Neural cell (in vitro differentiated cells): ENCODE results near the gene HEXIM2. TPM values are rescaled to one million over a fixed set of nuclear protein-coding genes. Genes with fewer than 3 reads are reported as not detected.

Source experiments
- H2AFZ ChIP-seq: fragments of 200-600, 300-800 bp; sonication (generic), shearing (Covaris generic); 2 replicates; pipeline ENCODE4 v1.6.0; 2014; ENCODE audit warnings: low read depth, mild to moderate bottlenecking, antibody characterized with exemption, low read length, moderate library complexity
- H3F3A ChIP-seq: fragments of 200-600 bp; shearing (Covaris generic); 2 replicates; pipeline ENCODE4 v1.6.1; 2016; ENCODE audit warnings: mild to moderate bottlenecking, moderate library complexity, mixed read lengths, antibody characterized with exemption, low read length; ENCODE audit not compliant: insufficient read depth, poor library complexity, severe bottlenecking
- H3K27ac ChIP-seq: fragments of 200-600, 300-800 bp; sonication (generic), shearing (Covaris generic); 2 replicates; pipeline ENCODE4 v1.5.1; 2014; ENCODE audit warnings: mild to moderate bottlenecking, low read length, moderate library complexity
- H3K27me3 ChIP-seq: fragments of 300-800, 200-600 bp; sonication (generic), shearing (Covaris generic); 2 replicates; pipeline ENCODE4 v1.6.0; 2014; ENCODE audit warnings: mild to moderate bottlenecking, low read depth, low read length, moderate library complexity; ENCODE audit not compliant: insufficient read depth
- H3K36me3 ChIP-seq: fragments of 300-800, 200-600 bp; sonication (generic), shearing (Covaris generic); 2 replicates; pipeline ENCODE4 v1.5.1; 2014; ENCODE audit warnings: mild to moderate bottlenecking, antibody characterized with exemption, low read length, moderate library complexity; ENCODE audit not compliant: insufficient read depth
- H3K4me2 ChIP-seq: fragments of 300-800, 200-600 bp; sonication (generic), shearing (Covaris generic); 2 replicates; pipeline ENCODE4 v1.6.0; 2014; ENCODE audit warnings: mild to moderate bottlenecking, low read length
- H3K4me3 ChIP-seq: fragments of 300-800, 200-600 bp; sonication (generic), shearing (Covaris generic); 2 replicates; pipeline ENCODE4 v1.5.1; 2014; ENCODE audit warnings: mild to moderate bottlenecking, low read length, moderate library complexity
- H3K79me2 ChIP-seq: fragments of 200-600 bp; shearing (Covaris generic); replicated peaks from 2 replicates; pipeline ENCODE4 v1.6.0; 2014; ENCODE audit warnings: mild to moderate bottlenecking, low read length, moderate library complexity; ENCODE audit not compliant: insufficient read depth
- H3K9ac ChIP-seq: fragments of 300-800, 200-600 bp; sonication (generic), shearing (Covaris generic); 2 replicates; pipeline ENCODE4 v1.6.1; 2016; ENCODE audit warnings: mild to moderate bottlenecking, low read length, mixed read lengths
- H3K9me2 ChIP-seq: fragments of 200-600 bp; shearing (Covaris generic); 2 replicates; pipeline ENCODE4 v1.6.1; 2016; ENCODE audit warnings: mild to moderate bottlenecking, low read length, mixed read lengths; ENCODE audit not compliant: insufficient read depth
- H3K9me3 ChIP-seq: fragments of 200-600, 300-800 bp; sonication (generic), shearing (Covaris generic); 2 replicates; pipeline ENCODE4 v1.6.1; 2016; ENCODE audit warnings: mild to moderate bottlenecking, mixed run types, low read length, moderate library complexity, mixed read lengths
- H4K20me1 ChIP-seq: fragments of 200-600 bp; shearing (Covaris generic); 2 replicates; pipeline ENCODE4 v1.6.1; 2016; ENCODE audit warnings: mild to moderate bottlenecking, mixed run types; ENCODE audit not compliant: insufficient read depth
- EP300 ChIP-seq: fragments of 450-650 bp; conservative IDR thresholded peaks from 2 replicates; pipeline ENCODE4 v1.6.1; 2014; ENCODE audit warnings: antibody characterized with exemption, mild to moderate bottlenecking, moderate library complexity; ENCODE audit not compliant: poor library complexity, severe bottlenecking
- EZH2 ChIP-seq: fragments of 200-600, 300-800 bp; shearing (Covaris generic), sonication (generic); IDR thresholded peaks from 2 replicates; pipeline ENCODE4 v1.6.1; 2014; ENCODE audit warnings: antibody characterized with exemption, low read length, borderline replicate concordance, mild to moderate bottlenecking; ENCODE audit not compliant: insufficient read depth, poor library complexity, severe bottlenecking
- MXI1 ChIP-seq: fragments of 450-650 bp; conservative IDR thresholded peaks from 2 replicates; pipeline ENCODE4 v1.6.1; 2014; ENCODE audit warnings: antibody characterized with exemption, mild to moderate bottlenecking; ENCODE audit not compliant: poor library complexity, severe bottlenecking
- POLR2AphosphoS5 ChIP-seq: IDR thresholded peaks from 2 replicates; pipeline ENCODE4 v1.6.1; 2012
- RAD21 ChIP-seq: fragments of 450-650 bp; conservative IDR thresholded peaks from 2 replicates; pipeline ENCODE4 v1.6.1; 2014; ENCODE audit warnings: antibody characterized with exemption, mild to moderate bottlenecking, moderate library complexity
- REST ChIP-seq: IDR thresholded peaks from 2 replicates; pipeline ENCODE4 v1.6.1; 2012; ENCODE audit warnings: borderline replicate concordance
- SMC3 ChIP-seq: fragments of 450-650 bp; conservative IDR thresholded peaks from 2 replicates; pipeline ENCODE4 v1.6.1; 2014; ENCODE audit warnings: antibody characterized with exemption, mild to moderate bottlenecking, moderate library complexity; ENCODE audit not compliant: poor library complexity
- TAF1 ChIP-seq: IDR thresholded peaks from 2 replicates; pipeline ENCODE4 v1.6.1; 2012; ENCODE audit warnings: low read depth
- polyA plus RNA-seq: library from polyadenylated mRNA; depleted of rRNA; stranded (reverse); fragments of >200 nt; gene quantifications from 2 replicates; pipeline ENCODE4 v1.2.3, GENCODE V29; 2014
- TF ChIP-seq, protein P1 (sequence below): fragments of 450-650 bp; IDR thresholded peaks from 2 replicates; pipeline ENCODE4 v1.5.1; 2014; ENCODE audit warnings: antibody characterized with exemption, mild to moderate bottlenecking, moderate library complexity; ENCODE audit not compliant: poor library complexity, severe bottlenecking

Gene HEXIM2
- polyA plus RNA-seq, 1 donor from 2014 or later, result 13.9 TPM

- H3K36me3 ChIP-seq, result no peaks in the 10 kb centered on the region
- peaks cover 1% of the 10 kb centered on the region for H3F3A ChIP-seq
- no peak overlapping the region for H3K9ac ChIP-seq
- no peak for TF ChIP-seq EZH2
- no peak for TF ChIP-seq EP300
- TF ChIP-seq REST, result no peak
- no peak for TF ChIP-seq RAD21
- H3K4me2 ChIP-seq, result no peak overlapping the region
- H3K9me2 ChIP-seq, result no peaks in the 10 kb centered on the region
- H3K27me3 ChIP-seq, result no peaks in the 10 kb centered on the region
- H3K4me3 ChIP-seq, result no peak overlapping the region
- no peaks in the 10 kb centered on the region for H3K9me3 ChIP-seq
- no peak overlapping the region for H2AFZ ChIP-seq
- H3K79me2 ChIP-seq, result no peaks in the 10 kb centered on the region
- no peak overlapping the region for H3K27ac ChIP-seq
- no peaks in the 10 kb centered on the region for H4K20me1 ChIP-seq
Measured at GRCh38 chr17:45143767-45144198, 17.9 kb upstream of the HEXIM2 start.

GRCh38 chr17:45144199-45145034 lies 17.3 kb upstream of the HEXIM2 start:
- Histone ChIP-seq H3K27ac (no peak overlapping the region), H3F3A (peaks cover 4% of the 10 kb centered on the region), H3K9ac (no peak overlapping the region), H3K36me3 (no peaks in the 10 kb centered on the region), H3K27me3 (no peaks in the 10 kb centered on the region), H3K9me3 (no peaks in the 10 kb centered on the region), H3K9me2 (no peaks in the 10 kb centered on the region), H3K79me2 (no peaks in the 10 kb centered on the region), H3K4me3 (no peak overlapping the region), H3K4me2 (no peak overlapping the region), H2AFZ (no peak overlapping the region), H4K20me1 (no peaks in the 10 kb centered on the region)
- TF ChIP-seq MXI1 (no peak), TAF1 (no peak)
- TF ChIP-seq, protein P1, sequence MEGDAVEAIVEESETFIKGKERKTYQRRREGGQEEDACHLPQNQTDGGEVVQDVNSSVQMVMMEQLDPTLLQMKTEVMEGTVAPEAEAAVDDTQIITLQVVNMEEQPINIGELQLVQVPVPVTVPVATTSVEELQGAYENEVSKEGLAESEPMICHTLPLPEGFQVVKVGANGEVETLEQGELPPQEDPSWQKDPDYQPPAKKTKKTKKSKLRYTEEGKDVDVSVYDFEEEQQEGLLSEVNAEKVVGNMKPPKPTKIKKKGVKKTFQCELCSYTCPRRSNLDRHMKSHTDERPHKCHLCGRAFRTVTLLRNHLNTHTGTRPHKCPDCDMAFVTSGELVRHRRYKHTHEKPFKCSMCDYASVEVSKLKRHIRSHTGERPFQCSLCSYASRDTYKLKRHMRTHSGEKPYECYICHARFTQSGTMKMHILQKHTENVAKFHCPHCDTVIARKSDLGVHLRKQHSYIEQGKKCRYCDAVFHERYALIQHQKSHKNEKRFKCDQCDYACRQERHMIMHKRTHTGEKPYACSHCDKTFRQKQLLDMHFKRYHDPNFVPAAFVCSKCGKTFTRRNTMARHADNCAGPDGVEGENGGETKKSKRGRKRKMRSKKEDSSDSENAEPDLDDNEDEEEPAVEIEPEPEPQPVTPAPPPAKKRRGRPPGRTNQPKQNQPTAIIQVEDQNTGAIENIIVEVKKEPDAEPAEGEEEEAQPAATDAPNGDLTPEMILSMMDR, result no peak

- Histone ChIP-seq H3K4me3 (no peak overlapping the region), H3K27ac (no peak overlapping the region)
Measured at GRCh38 chr17:45145035-45145389, 16.7 kb upstream of the HEXIM2 start.

More at GRCh38 chr17:45145035-45145389, 16.7 kb upstream of the HEXIM2 start:
- no peak overlapping the region for H2AFZ ChIP-seq
- no peak overlapping the region for H3K4me2 ChIP-seq
- H3K9me3 ChIP-seq, result no peaks in the 10 kb centered on the region
- no peaks in the 10 kb centered on the region for H4K20me1 ChIP-seq
- no peaks in the 10 kb centered on the region for H3K36me3 ChIP-seq
- peaks cover 4% of the 10 kb centered on the region for H3F3A ChIP-seq
- H3K79me2 ChIP-seq, result peaks cover under 1% of the 10 kb centered on the region
- H3K27me3 ChIP-seq, result no peaks in the 10 kb centered on the region
- no peak overlapping the region for H3K9ac ChIP-seq
- no peaks in the 10 kb centered on the region for H3K9me2 ChIP-seq
- no peak for TF ChIP-seq SMC3
- TF ChIP-seq REST, result no peak
- TF ChIP-seq EZH2, result no peak
- TF ChIP-seq TAF1, result no peak
- no peak for TF ChIP-seq RAD21
- no peak for TF ChIP-seq EP300
- no peak for TF ChIP-seq POLR2AphosphoS5
